Activated CD8-positive, alpha-beta memory T cell treated with anti-CD3 and anti-CD28 coated beads, Interleukin-2, amount 50 U/mL, for 1 hour (primary cell): ENCODE data around the gene KDM4F.
"Not testable (repeated sequence)": the region's sequence is repeated elsewhere in the genome, so short reads cannot be mapped to it uniquely, and the experiment has no call there.

ENCODE experiments used
- DNase-seq: peaks from one replicate; pipeline ENCODE4 v3.0.0-alpha.2; 2020; ENCODE audit errors: extremely low read depth

KDM4F gene

GRCh38 chr11:95049122-95049521 lies at the start of gene KDM4F:
TSS of gene KDM4F (plus strand) at chr11:95049422.
- DNase-seq: not testable (repeated sequence)

GRCh38 chr11:95003716-95004115 lies 45.5 kb upstream of the KDM4F start:
- DNase-seq: no peak

- no peak for DNase-seq
These were observed 43.6 kb upstream of the KDM4F start for GRCh38 chr11:95005642-95006041.

- DNase-seq: no peak
These were observed 37.8 kb upstream of the KDM4F start for GRCh38 chr11:95011376-95011775.

- no peak for DNase-seq
These were observed 34.9 kb upstream of the KDM4F start for GRCh38 chr11:95014184-95014821.

GRCh38 chr11:95016139-95016538 lies 33.1 kb upstream of the KDM4F start:
- DNase-seq: no peak

GRCh38 chr11:95021468-95021867 lies 27.8 kb upstream of the KDM4F start:
- DNase-seq: not testable (repeated sequence)

GRCh38 chr11:95024958-95025357 lies 24.3 kb upstream of the KDM4F start, which contains the start of gene KDM4E:
TSS of gene KDM4E (plus strand) at chr11:95025258. CDS start at chr11:95025558, 300 bp downstream.
- no peak for DNase-seq

- not testable (repeated sequence) for DNase-seq
These were observed 23.6 kb upstream of the KDM4F start for GRCh38 chr11:95025594-95025993.

- no peak for DNase-seq
These were observed 20.9 kb upstream of the KDM4F start for GRCh38 chr11:95028357-95028756.

- DNase-seq: no peak
These were observed 16.2 kb upstream of the KDM4F start for GRCh38 chr11:95033051-95033450.

GRCh38 chr11:95035316-95035715 lies 13.9 kb upstream of the KDM4F start:
- DNase-seq: no peak

GRCh38 chr11:95037356-95038035 lies 11.7 kb upstream of the KDM4F start:
- not testable (repeated sequence) for DNase-seq

GRCh38 chr11:95042239-95042638 lies 7.0 kb upstream of the KDM4F start:
- DNase-seq: no peak

- no peak for DNase-seq
These were observed 6.3 kb upstream of the KDM4F start for GRCh38 chr11:95042906-95043305.

GRCh38 chr11:95044010-95044409 lies 5.2 kb upstream of the KDM4F start:
- DNase-seq: no peak

GRCh38 chr11:95045812-95046211 lies 3.4 kb upstream of the KDM4F start:
- DNase-seq: no peak

- DNase-seq: no peak
These were observed 1.5 kb downstream of the KDM4F start for GRCh38 chr11:95050595-95051202.

GRCh38 chr11:95054356-95054755 lies 5.1 kb downstream of the KDM4F start:
- DNase-seq: no peak

GRCh38 chr11:95055283-95055897 lies 6.2 kb downstream of the KDM4F start:
- DNase-seq: no peak

- no peak for DNase-seq
These were observed 8.7 kb downstream of the KDM4F start for GRCh38 chr11:95057959-95058358.

- no peak for DNase-seq
These were observed 9.4 kb downstream of the KDM4F start for GRCh38 chr11:95058621-95059020.

- DNase-seq: no peak
These were observed 9.8 kb downstream of the KDM4F start for GRCh38 chr11:95059046-95059445.
